Measurements from ENCODE around the gene HOXA3.

DNA sequence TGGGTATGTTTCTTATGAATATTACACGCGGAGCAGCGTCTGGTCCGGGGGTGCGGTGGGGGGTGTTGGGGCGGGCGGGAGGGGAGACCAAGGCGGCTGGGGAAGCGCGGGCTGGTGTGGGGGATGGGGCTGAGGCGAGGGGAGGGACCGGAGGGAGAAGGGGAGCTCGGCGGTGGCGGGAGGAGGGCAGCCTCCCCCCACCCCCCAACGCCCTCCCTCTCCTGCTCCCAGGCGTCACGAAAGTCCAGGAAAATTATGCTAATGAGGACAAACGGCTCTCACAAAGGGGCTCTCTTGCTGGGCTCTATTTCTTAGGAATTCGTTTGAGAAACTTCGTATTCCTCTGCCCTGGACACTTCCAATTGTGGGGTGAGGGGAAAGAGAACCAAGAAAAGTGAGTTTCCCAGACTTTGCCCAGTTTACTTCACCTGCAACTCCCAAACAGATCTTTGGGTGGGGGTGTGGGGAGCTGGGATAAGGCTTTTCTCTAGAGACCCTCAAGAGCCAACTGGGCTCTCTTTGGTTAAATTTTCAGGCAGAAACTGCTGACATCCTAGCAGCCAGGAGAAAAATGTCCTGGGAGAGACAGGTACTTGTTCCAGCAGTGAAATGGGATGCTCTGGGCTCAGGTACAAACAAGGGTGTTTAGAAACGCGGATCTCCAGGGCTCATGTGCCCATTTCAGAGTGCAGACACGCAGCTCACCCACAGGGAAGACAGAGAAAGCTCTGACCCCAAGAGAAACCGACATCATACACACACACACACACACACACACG is 38.2 kb downstream of the HOXA3 start:
- TF ChIP-seq, protein P1, sequence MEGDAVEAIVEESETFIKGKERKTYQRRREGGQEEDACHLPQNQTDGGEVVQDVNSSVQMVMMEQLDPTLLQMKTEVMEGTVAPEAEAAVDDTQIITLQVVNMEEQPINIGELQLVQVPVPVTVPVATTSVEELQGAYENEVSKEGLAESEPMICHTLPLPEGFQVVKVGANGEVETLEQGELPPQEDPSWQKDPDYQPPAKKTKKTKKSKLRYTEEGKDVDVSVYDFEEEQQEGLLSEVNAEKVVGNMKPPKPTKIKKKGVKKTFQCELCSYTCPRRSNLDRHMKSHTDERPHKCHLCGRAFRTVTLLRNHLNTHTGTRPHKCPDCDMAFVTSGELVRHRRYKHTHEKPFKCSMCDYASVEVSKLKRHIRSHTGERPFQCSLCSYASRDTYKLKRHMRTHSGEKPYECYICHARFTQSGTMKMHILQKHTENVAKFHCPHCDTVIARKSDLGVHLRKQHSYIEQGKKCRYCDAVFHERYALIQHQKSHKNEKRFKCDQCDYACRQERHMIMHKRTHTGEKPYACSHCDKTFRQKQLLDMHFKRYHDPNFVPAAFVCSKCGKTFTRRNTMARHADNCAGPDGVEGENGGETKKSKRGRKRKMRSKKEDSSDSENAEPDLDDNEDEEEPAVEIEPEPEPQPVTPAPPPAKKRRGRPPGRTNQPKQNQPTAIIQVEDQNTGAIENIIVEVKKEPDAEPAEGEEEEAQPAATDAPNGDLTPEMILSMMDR (IDR thresholded peaks at IDR 0.05): no peak
- TF ChIP-seq EZH2 (IDR thresholded peaks at IDR 0.05): no peak

Measured in neural progenitor cell (in vitro differentiated cells).